Ovary (tissue), 3 donors: Measurements from ENCODE around the gene BDH1.

ENCODE experiments used
- CTCF ChIP-seq, 3 donors: fragments of 450-650 bp in 2 of 3; fragments of 200-600 bp in 1 of 3; IDR thresholded peaks; one replicate each; pipeline versions ENCODE4 v1.5.1 to v1.8.0; 2016 to 2022; ENCODE audit warnings: antibody characterized with exemption in 3 of 3, mild to moderate bottlenecking in 1 of 3
- EP300 ChIP-seq: sonication (generic); formaldehyde crosslinking; IDR thresholded peaks from one replicate; pipeline ENCODE4 v1.6.1; 2017; ENCODE audit warnings: antibody characterized with exemption
- POLR2A ChIP-seq: fragments of 450-650 bp; IDR thresholded peaks from one replicate; pipeline ENCODE4 v1.6.1; 2017; ENCODE audit warnings: antibody characterized with exemption, mild to moderate bottlenecking, moderate library complexity
- donor health status: DM: no; HTN: no; CAD: no.

GRCh38 chr3:197546307-197547085 is 9.3 kb downstream of the BDH1 start:
- no peak for TF ChIP-seq POLR2A
- TF ChIP-seq CTCF (IDR thresholded peaks at IDR 0.05), result no peak
- TF ChIP-seq EP300, result no peak
